RCC 7860 (cell line): ENCODE measurements around the gene WWOX.

Experiments used
- DNase-seq: peaks from one replicate; pipeline ENCODE4 v3.0.0-alpha.2; 2015; ENCODE audit warnings: low spot score
- FAIRE-seq: peaks from 2 replicates; lab custom pipeline; 2012; peaks lifted over from hg19 to GRCh38; lab: Jason Lieb, UNC

The WWOX gene

DNA sequence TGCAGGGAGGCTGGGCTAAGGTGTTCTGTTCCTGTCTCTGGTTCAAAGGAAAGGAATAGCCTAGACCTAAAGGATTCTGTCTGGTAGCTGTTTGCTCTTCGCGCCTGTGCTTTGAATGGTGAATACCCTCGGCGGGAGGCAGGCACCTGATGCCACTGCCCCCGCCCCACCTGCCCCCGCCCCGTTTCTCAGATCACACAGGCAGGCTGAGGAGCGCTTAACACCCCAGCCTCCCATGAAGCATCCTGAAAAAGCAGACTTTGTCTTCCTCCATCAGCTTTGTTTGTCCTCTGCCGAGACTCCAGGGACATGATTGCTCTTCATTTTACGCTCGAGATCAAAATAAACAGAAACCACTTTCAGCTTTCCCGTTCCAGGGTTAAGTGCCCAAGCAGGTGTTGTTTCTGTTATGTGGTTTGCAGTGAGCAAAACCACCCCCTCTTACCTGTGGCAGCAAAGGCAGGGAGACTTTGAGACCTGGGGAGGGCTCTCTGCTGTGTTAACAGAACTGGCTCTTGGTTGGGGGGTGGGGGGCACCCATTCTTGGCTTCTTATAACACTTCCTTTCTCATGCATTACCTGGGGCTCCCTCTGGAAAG, 452.1 kb downstream of the WWOX start:
- no peak for FAIRE-seq

DNA sequence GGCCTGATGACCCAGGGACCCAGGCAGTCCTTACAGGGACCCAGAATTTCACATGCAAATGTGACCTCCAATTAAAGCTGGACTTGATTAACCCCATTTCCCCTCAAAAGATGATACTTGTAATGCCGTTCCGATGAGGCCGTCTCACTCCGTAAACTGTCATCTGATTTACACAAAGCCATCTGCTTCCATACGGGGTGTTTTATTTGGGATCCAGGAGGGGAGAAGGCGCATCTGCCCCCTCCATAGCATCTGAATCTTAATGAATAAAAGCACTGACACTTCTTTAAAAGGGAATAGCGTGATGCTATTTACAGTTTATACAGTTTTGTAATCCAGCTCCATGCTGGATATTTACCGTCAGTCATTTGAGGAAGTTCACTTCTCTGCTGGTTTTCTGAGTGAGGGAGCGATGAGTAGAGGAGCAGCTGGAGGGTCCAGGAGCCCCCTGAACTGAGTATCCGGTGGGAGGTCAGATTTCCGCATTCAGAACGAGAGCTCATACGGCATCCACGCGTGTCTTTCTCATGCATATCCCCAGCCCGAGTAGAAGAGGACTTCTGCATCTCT, 452.7 kb downstream of the WWOX start:
- DNase-seq = no peak
- FAIRE-seq = no peak

More for the DNA sequence above, 452.1 kb downstream of the WWOX start:
- no peak for DNase-seq

DNA sequence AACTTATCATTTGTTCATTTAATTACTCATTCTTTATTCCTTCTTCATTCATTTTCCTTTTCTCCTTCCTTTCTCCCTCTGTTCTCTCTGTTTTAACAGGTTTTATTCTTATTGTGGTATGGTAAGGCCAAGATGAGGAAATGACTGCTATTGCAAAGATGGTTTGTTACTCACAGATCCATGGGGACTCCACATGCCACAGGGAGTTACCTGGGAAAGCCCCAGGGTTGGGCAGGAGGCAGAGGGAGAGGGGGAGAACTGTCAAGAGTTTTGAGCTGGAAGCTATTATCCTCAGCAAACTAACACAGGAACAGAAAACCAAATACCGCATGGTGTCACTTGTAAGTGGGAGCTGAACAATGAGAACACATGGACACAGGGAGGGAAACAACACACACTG, 453.3 kb downstream of the WWOX start:
- FAIRE-seq = no peak
- DNase-seq = no peak

DNA sequence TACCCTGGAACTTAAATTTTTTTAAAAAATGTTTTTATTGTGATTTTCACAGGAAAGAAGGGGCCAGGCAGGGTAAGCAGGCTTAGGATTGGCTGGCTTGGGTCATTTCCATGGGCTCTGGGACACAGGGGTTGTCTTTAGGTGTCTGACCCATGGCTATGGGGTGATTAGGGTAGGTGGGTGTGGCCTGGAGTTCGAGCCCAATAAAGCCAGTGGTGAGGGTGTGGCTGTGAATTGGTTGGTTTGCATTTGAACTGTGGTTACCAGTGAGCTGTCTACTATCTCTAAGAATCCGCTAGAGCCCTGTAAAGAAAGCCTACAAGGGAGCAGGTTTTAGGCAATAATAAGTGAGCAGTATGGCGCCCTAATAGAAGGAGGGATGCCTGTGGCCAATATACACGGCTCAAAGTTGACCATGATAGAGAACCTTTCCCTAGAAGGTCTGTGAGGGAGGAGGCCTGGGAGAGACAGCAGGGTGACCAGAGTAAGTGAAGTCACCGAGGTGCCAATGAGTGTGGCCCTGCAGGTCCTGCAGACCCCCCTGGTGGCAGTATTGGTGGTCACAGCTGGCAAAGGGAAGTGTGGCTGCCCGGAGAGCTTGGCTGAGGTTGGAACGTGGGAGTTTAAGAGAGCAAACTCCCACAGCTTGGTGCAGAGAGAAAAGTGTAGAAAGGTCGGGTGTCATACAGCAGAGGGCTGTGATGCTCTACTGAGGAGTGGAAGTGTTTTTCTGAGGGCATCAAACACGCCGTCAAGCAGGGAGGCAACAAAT, 454.0 kb downstream of the WWOX start:
- DNase-seq = no peak
- FAIRE-seq = no peak

DNA sequence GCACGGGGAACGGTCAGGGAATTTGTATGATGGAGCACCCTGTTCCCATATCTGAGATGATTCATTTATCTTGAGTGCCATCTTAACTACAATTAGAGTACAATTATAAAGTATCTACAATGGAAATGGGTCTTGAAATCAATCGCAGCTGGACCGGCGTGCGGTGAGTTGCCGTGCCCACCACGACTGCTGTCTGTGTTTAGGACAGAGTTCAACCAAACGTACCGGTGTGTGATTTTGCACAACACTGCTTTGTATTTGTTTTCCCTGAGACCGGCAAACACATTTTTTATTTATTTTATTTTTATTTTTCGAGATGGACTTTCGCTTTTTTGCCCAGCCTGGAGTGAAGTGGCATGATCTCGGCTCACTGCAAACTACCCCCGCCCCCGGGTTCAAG, 457.0 kb downstream of the WWOX start:
- FAIRE-seq = no peak

DNA sequence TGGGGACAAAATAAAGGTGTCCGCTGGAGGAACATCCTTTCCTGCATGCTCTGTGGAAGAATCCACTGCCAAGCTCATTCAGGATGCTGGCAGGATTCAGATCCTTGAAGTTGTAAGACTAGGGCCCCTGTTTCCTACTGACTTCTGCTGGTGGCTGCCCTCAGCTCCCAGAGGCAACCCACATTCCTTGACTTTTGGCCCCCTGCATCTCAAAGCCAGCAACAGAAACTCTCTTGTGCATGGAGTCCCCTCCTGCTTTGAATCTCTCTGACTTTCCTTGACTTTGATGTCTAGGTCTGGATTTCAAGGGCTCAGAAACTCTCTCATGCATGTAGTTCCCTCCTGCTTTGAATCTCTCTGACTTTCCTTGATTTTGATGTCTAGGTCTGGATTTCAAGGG, 461.5 kb downstream of the WWOX start:
- FAIRE-seq (no peak), DNase-seq (no peak)

More for the DNA sequence above, 457.0 kb downstream of the WWOX start:
- no peak for DNase-seq

DNA sequence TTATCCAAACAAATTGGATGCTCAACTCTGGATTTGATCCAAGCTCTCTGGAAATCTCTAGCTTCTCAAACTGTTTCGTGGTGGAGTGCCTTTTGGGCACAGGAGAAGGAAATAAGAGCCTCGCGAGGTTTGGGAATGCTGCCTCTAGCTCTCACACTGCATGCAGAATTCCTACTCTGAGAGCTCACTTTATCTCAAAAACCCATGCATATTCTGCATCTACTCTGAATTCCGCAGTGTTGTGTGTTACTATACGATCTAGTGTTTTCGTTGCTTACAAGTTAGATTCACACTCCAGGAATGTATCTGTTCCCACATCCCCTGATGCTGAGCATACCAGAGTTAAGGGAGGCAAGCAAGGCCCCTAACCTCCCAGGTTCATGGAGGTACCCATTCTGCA, 462.7 kb downstream of the WWOX start:
- no peak for FAIRE-seq

DNA sequence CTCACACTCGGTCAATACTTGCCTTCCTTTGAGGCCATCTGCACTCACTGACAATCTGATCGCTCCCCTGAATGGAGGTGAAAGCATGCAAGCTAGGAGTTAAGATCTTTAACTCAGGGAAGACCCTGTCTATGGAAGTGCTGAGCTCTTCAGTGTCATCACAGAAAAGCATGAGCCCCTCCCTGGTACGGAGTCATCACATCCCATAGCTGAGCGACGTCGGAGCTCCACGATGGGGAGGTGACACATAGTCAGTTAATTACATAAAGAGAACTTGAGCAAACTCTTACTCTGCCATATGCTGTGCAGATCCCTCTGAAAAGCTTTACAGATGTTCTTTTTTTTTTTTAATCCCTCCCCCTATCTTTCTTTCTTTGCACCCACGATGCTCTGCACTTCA, 463.2 kb downstream of the WWOX start:
- FAIRE-seq = no peak
- no peak for DNase-seq

More for the DNA sequence above, 462.7 kb downstream of the WWOX start:
- no peak for DNase-seq

DNA sequence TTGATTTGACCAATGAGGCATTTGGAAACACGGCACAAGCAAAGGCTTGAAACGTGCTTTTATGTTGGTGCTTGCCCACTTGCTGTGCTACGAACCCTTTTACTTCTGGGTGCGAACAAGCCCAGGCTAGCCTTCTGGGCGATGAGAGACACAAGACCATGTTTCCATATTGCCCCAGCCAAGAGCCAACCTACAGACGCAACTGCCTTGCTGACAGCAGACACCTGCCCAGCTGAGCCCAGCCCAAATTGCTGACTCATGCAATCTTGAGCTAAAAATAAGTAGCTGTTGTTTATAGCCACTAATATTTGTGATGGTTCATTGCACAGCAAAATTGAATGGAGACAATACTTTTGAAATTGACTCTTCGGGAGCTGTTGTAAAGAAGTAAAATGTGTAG, 464.5 kb downstream of the WWOX start:
- DNase-seq = no peak
- FAIRE-seq = no peak

DNA sequence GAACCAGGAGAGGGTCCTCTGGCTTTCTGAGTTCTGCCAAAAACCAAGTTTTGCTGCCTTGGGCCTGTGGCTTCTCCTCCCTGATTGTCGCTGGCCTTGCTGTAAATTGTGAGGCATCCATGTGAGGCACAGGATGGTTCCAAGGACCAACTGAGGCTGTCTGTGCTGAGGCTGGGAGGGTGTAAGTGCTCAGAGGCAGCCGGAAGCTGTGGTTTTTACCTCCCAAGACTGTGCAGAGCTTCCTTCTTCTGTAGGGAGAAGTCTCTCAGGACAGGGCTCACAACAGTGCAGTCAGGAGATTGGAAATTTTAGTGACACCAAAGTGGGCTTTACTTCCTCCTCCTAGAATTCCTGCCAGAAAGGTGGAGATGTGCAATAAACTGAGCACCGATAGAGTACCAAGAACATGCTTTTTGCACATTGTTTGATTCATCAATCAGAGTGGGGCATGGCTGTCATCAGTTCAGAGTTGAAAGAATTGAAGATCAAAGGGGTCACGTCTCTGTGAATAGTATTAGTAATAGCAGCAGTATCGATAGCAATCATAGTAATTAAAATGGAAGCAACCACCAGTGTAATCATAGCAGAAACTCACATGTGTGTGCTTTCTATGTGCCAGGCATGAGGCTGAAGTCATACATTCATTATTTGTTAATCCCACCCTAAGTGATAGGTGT, 467.1 kb downstream of the WWOX start:
- DNase-seq (no peak), FAIRE-seq (no peak)

DNA sequence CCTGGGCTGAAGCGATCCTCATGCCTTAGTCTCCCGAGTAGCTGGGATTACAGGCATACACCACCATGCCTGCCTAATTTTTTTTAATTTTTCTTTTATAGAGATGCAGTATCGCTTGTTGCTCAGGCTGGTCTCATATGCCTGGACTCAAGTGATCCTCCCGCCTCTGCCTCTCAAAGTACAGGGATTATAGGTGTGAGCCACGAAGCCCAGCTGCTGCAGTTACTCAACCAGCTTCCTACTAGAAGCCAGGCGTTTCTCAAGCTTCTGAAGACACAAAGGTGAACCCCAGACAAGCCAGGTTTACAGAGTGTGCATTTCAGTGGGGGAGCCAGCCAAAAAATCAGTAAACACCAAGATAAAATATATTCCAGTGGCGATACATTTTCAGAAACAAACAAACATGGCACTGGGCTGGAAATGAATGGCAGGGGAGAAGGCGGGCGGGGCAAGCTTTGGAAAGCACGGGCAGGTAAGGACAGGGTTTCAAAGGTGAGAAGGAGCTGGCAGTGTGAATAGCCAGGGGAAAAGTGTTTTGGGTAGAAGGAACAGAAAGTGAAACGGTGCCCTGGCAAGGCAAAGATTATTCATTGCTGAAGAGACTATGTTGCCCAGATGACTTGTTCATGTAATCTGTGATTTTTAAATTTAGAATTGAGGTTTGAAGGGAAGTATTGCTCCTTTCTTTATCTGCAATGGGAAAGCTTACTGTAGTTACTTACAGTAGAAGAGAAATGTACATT, 471.1 kb downstream of the WWOX start:
- DNase-seq = no peak
- FAIRE-seq = no peak

DNA sequence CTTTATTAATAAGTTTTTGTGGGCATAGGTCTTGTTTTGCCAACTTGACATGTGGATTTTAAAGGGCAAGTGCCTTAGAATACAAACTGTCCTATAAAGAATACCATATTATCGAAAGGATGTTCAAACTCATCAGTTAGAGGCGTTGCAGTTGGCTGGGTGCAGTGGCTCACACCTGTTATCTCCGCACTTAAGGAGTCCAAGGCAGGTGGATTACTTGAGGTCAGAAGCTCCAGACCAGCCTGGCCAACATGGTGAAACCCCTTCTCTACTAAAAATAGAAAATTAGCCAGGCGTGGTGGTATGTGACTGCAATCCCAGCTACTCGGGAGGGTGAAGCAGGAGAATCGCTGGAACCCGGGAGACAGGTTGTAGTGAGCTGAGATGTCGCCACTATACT, 472.0 kb downstream of the WWOX start:
- DNase-seq (no peak), FAIRE-seq (no peak)

DNA sequence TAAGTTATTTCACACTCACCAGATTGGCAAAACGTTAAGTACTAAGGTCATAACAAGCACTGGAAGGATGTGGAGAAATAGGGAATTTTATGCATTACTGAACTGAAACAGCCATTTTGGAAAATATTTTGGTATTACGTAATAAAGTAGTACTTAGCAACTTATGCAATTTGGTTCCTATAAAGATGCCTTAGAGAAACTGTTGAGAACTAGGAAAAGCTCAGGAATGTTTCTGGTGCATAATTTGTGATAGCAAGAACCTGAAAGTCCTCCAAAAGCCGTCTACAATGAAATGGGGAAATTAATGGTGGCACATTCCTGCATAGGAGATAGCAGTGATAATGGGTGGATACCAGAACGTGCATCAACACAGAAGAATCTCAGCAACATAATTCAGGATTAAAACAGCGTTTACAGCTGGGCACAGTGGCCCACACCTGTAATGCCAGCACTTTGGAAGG, 472.5 kb downstream of the WWOX start:
- FAIRE-seq (no peak), DNase-seq (no peak)

DNA sequence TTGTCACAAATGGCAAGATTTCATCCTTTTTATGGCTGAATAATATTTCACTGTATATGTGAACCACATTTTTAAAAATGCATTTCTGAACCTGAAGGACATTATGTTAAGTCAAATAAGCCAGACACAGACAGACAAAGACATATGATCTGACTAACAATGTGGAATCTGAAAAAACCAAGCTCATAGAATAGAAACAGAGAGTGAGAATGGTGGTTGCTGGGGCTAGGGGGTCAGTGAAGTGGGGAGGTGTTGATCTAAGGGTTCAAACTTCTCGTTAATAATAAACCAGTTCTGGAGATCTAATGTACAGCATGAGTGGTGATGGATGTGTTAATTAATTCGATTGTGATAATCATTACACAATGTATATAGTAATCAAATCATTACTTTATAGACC, 475.1 kb downstream of the WWOX start:
- FAIRE-seq (no peak), DNase-seq (no peak)

DNA sequence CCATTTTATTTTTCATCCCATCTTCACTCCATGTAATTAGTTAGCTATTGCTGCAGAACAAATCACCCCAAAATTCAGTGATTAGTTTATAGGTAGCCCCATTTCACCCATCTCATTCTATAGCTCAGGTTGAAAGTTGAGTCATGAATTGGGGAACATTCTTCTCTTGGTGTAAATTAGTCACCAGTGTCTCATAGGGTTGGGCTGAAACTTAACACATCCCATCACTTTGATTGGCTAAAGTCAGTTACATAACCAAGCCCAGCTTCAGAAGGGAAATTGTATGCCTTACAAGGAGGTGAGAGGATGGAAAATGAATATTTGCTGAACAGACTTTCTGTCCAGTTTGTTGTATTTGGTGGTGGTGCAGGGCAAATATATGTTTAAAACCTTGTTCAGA, 477.5 kb downstream of the WWOX start:
- FAIRE-seq (no peak), DNase-seq (no peak)

DNA sequence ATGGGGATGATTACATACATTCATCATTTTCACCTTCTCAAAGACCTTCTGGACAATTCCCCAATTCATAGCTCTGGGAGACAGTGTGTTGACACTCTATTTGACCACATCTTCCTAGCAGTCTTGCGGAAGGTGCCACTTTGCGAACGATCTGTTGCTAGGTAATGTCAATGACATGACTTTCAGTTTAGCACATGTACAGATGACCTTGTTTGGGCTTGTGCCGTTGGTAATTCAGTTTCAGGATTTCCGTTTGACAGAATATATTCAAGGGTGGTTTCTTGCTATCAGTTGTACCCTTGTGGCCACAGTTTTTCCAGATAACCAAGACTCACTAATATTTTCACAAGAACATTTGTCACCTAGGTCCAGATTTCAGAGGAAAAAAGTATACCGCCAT, 478.2 kb downstream of the WWOX start:
- no peak for FAIRE-seq
- DNase-seq = no peak

DNA sequence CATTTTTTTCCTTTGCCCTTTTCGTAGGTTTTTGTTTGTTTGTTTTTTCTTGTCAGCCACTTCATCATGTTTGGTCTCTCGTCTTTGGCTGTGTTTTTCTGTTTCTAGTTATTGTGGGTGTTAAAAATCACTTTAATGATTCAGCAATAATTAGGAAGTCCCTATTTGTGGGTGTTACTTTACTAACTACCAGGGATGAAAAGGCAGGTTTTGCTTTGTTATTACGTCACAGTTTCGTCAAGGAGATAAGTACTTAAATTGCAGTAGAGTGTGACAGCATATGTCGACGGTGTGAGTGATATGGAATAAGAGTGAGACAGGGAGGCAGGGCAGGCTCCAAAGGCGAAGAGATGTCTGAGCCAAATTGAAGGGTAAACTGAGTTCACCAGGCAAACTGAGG, 479.6 kb downstream of the WWOX start:
- DNase-seq (no peak), FAIRE-seq (no peak)

DNA sequence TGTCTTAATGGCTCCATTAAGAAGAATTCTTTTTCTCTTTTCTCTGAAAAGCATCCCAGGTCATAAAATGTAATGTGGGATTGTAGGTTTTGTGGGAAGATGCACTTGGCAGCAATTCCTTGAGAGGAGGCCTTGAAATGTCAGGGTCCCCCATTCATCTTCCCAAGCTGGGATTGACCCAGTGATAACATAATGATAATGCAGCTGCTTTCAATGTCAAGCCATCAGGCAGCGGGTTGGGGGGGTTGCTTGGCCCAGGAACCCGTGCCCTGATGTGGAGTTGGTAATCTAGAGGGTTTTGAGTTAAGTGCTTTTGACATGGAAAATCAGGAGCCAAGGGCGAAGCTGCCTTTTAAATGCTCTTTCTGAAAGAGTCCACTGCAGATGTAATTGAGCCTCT, 484.0 kb downstream of the WWOX start:
- FAIRE-seq (no peak), DNase-seq (no peak)

DNA sequence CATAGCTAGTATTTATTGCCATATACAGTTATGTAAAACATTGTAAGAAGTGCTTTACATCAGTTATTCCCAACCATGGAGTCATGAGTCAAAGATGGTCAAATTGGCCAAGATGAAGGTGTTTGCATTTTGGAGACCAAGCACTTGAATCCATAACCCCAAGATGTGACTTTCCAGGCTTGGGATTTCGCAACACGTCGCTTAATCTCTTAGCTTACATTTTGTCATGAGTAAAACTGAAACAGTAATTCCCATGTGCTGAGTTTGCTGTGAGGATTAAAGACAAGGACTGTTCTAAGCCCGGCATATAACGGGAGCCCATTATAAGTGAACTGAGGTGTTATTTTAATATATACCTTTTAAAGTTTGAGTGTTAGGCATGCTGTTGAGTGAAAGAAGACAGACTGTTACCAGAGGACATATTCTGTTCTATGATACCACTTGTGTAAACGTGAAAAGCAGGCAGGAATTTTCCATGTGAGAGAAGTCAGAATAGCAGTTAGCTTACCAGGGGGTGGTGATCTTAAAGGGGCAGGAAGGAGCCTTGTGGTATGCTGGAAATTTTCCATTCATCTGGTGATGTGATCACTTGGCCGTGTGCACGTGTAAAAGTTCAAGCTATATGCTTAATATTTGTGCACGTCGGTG, 484.9 kb downstream of the WWOX start:
- DNase-seq = no peak
- no peak for FAIRE-seq

DNA sequence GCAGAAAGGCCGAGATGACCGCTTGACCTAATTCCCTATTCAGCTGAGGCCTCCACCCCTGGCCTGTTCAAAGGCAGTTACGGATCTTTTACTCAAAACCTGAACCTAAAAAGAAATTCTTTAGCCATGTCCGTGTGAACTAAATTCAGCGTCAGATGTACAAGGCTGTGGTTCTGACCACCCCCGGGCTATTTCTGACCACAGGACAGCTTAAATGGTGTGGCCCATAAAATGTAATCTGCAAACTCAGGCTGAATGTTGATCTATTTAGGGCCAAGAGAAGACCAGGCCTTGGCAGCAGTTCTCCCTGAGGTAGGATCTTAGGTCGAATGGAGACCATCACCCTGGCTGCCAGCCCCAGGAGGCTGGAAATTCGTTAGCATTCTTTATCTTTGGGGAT, 485.5 kb downstream of the WWOX start:
- FAIRE-seq (no peak), DNase-seq (no peak)

DNA sequence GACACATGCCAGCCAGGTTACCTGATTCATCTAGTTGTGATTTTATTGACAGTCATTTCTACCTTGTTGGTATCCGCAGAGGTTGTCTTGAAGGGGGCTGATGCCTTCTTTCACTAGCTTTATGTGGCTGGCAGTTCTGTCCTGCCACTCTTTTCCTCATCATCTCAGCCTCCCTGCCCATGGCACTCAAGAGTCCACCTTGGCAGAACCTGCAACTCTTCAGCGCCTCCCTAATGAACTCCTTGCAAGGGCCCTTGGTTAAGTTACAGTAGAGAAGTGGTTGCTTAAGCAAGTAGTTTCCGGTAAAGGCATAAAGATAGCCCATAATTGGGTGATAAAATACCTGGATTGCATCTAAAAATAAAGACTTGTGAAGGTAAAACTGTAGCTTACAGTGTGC, 489.9 kb downstream of the WWOX start:
- DNase-seq (no peak), FAIRE-seq (no peak)
